OCI-LY1 (cell line): ENCODE measurements around the gene TAX1BP1.

Source experiments
- H2AFZ ChIP-seq: fragments of 200-600 bp; sonication (generic), shearing (Covaris generic); 2 replicates; pipeline ENCODE4 v1.6.0; 2014; ENCODE audit warnings: antibody characterized with exemption, mild to moderate bottlenecking, low read length
- H3F3A ChIP-seq: fragments of 200-600 bp; sonication (generic), shearing (Covaris generic); 2 replicates; pipeline ENCODE4 v1.6.0; 2014; ENCODE audit warnings: mild to moderate bottlenecking, antibody characterized with exemption, low read length, moderate library complexity; ENCODE audit not compliant: insufficient read depth
- H3K27ac ChIP-seq: fragments of 200-600 bp; sonication (generic); 2 replicates; pipeline ENCODE4 v1.5.1; 2014; ENCODE audit warnings: low read length, mixed run types, mild to moderate bottlenecking, low read depth; ENCODE audit not compliant: poor library complexity, severe bottlenecking
- H3K27me3 ChIP-seq: fragments of 200-600 bp; sonication (generic); 2 replicates; pipeline ENCODE4 v1.6.0; 2014; ENCODE audit warnings: antibody characterized with exemption, mild to moderate bottlenecking, low read length, moderate library complexity; ENCODE audit not compliant: insufficient read depth
- H3K36me3 ChIP-seq: fragments of 200-600 bp; sonication (generic); 2 replicates; pipeline ENCODE4 v1.6.1; 2014; ENCODE audit warnings: mild to moderate bottlenecking, antibody characterized with exemption, low read length, moderate library complexity, mixed read lengths; ENCODE audit not compliant: insufficient read depth
- H3K4me1 ChIP-seq: fragments of 200-600 bp; sonication (generic); 2 replicates; pipeline ENCODE4 v1.5.1; 2014; ENCODE audit warnings: mild to moderate bottlenecking, low read length, moderate library complexity; ENCODE audit not compliant: insufficient read depth, severe bottlenecking
- H3K4me2 ChIP-seq: fragments of 200-600 bp; sonication (generic), shearing (Covaris generic); 2 replicates; pipeline ENCODE4 v1.6.1; 2014; ENCODE audit warnings: low read length
- H3K4me3 ChIP-seq: fragments of 200-600 bp; sonication (generic); 2 replicates; pipeline ENCODE4 v1.5.1; 2014; ENCODE audit warnings: low read length, low read depth, mild to moderate bottlenecking, mixed read lengths; ENCODE audit not compliant: poor library complexity, severe bottlenecking
- H3K79me2 ChIP-seq: fragments of 200-600 bp; shearing (Covaris generic); 2 replicates; pipeline ENCODE4 v1.6.1; 2016; ENCODE audit warnings: mixed run types, low read length, mixed read lengths; ENCODE audit not compliant: insufficient read depth
- H3K9ac ChIP-seq: fragments of 200-600 bp; sonication (generic), shearing (Covaris generic); 2 replicates; pipeline ENCODE4 v1.6.1; 2014; ENCODE audit warnings: mild to moderate bottlenecking, low read length, mixed read lengths
- H3K9me2 ChIP-seq: fragments of 200-600 bp; sonication (generic), shearing (Covaris generic); 2 replicates; pipeline ENCODE4 v1.6.1; 2014; ENCODE audit warnings: low read depth, mild to moderate bottlenecking, low read length, mixed read lengths
- H3K9me3 ChIP-seq: fragments of 200-600 bp; shearing (Covaris generic); 2 replicates; pipeline ENCODE4 v1.6.1; 2014; ENCODE audit warnings: low read length, mixed read lengths
- H4K20me1 ChIP-seq: fragments of 200-600 bp; sonication (generic), shearing (Covaris generic); 2 replicates; pipeline ENCODE4 v1.6.0; 2016; ENCODE audit warnings: mild to moderate bottlenecking, low read length; ENCODE audit not compliant: insufficient read depth
- CTCF ChIP-seq: fragments of 200-600 bp; sonication (generic), shearing (Covaris generic); IDR thresholded peaks from 2 replicates; pipeline ENCODE4 v1.5.1; 2017; ENCODE audit warnings: mild to moderate bottlenecking, antibody characterized with exemption, low read length, moderate library complexity, mixed read lengths
- EZH2 ChIP-seq: fragments of 200-600 bp; sonication (generic), shearing (Covaris generic); IDR thresholded peaks from 2 replicates; pipeline ENCODE4 v1.8.0; 2017; ENCODE audit warnings: borderline replicate concordance, mixed run types, mild to moderate bottlenecking, antibody characterized with exemption, low read length, moderate library complexity, mixed read lengths

The TAX1BP1 gene

GRCh38 chr7:27747589-27748368, 7.8 kb downstream of the TAX1BP1 start:
- TF ChIP-seq CTCF (no peak), EZH2 (no peak)
- Histone ChIP-seq H2AFZ (no peak overlapping the region), H3F3A (no peaks in the 10 kb centered on the region), H3K79me2 (peaks cover 47% of the 10 kb centered on the region), H3K4me1 (peaks cover 21% of the 10 kb centered on the region), H3K36me3 (peaks cover 43% of the 10 kb centered on the region), H3K27ac (no peak overlapping the region), H3K9me3 (no peaks in the 10 kb centered on the region), H3K9me2 (no peaks in the 10 kb centered on the region), H3K27me3 (no peaks in the 10 kb centered on the region), H4K20me1 (no peaks in the 10 kb centered on the region), H3K4me2 (no peak overlapping the region), H3K4me3 (no peak overlapping the region), H3K9ac (no peak overlapping the region)

GRCh38 chr7:27750316-27750715, 10.4 kb downstream of the TAX1BP1 start:
- Histone ChIP-seq H4K20me1 (no peaks in the 10 kb centered on the region), H3K4me2 (no peak overlapping the region), H3K9me2 (no peaks in the 10 kb centered on the region), H3K27ac (no peak overlapping the region), H3K9ac (no peak overlapping the region), H2AFZ (no peak overlapping the region), H3F3A (no peaks in the 10 kb centered on the region), H3K4me3 (no peak overlapping the region), H3K79me2 (peaks cover 27% of the 10 kb centered on the region), H3K9me3 (no peaks in the 10 kb centered on the region), H3K36me3 (peaks cover 49% of the 10 kb centered on the region), H3K27me3 (no peaks in the 10 kb centered on the region), H3K4me1 (peaks cover 5% of the 10 kb centered on the region)
- TF ChIP-seq EZH2 (no peak), CTCF (no peak)

GRCh38 chr7:27751888-27752660, 12.1 kb downstream of the TAX1BP1 start:
- Histone ChIP-seq H3K9ac (no peak overlapping the region), H2AFZ (no peak overlapping the region), H3K4me3 (no peak overlapping the region), H3K4me1 (no peaks in the 10 kb centered on the region), H3K9me2 (no peaks in the 10 kb centered on the region), H3K4me2 (no peak overlapping the region), H3F3A (no peaks in the 10 kb centered on the region), H3K36me3 (peaks cover 66% of the 10 kb centered on the region), H4K20me1 (no peaks in the 10 kb centered on the region), H3K27me3 (no peaks in the 10 kb centered on the region), H3K27ac (no peak overlapping the region), H3K9me3 (no peaks in the 10 kb centered on the region), H3K79me2 (peaks cover 10% of the 10 kb centered on the region)
- TF ChIP-seq EZH2 (no peak), CTCF (no peak)
